ENCODE measurements around the gene ST3GAL6.

ST3GAL6 gene

DNA sequence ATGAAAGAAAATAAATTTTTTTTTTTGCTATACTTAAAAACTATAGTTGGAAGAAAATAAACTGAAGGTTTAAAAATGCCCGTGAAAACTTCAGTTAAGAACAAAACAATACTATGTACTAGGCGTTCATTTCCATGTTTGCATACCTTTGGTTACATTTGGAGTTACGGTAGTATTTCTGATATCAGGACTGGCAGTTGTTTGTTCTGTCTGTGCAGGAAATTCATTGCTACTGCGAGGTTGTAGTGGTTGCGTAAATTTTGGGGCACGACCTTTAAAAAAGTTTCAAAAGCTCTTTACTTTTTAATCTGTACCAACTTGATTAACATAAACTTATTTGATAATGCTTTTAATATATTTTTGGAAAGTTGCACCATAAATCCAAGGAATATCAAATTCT lies 47.9 kb downstream of the ST3GAL6 start:
- Histone ChIP-seq H3K9me3 (ENCODE audit: control insufficient read depth, low read length) (no peaks in the 10 kb centered on the region), H3K4me3 (ENCODE audit: low read depth, low read length) (no peak overlapping the region), H3K27ac (no peak overlapping the region), H3K79me2 (no peaks in the 10 kb centered on the region), H3K27me3 (ENCODE audit: control insufficient read depth, insufficient read depth, low read length) (no peaks in the 10 kb centered on the region), H3K4me1 (no peaks in the 10 kb centered on the region), H3K4me2 (ENCODE audit: low read length) (no peak overlapping the region), H3K9ac (no peak overlapping the region), H2AFZ (no peak overlapping the region), H3K36me3 (ENCODE audit: control insufficient read depth, insufficient read depth, low read length) (no peaks in the 10 kb centered on the region)
- TF ChIP-seq, protein P1, sequence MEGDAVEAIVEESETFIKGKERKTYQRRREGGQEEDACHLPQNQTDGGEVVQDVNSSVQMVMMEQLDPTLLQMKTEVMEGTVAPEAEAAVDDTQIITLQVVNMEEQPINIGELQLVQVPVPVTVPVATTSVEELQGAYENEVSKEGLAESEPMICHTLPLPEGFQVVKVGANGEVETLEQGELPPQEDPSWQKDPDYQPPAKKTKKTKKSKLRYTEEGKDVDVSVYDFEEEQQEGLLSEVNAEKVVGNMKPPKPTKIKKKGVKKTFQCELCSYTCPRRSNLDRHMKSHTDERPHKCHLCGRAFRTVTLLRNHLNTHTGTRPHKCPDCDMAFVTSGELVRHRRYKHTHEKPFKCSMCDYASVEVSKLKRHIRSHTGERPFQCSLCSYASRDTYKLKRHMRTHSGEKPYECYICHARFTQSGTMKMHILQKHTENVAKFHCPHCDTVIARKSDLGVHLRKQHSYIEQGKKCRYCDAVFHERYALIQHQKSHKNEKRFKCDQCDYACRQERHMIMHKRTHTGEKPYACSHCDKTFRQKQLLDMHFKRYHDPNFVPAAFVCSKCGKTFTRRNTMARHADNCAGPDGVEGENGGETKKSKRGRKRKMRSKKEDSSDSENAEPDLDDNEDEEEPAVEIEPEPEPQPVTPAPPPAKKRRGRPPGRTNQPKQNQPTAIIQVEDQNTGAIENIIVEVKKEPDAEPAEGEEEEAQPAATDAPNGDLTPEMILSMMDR (IDR thresholded peaks at IDR 0.05), result no peak

DNA sequence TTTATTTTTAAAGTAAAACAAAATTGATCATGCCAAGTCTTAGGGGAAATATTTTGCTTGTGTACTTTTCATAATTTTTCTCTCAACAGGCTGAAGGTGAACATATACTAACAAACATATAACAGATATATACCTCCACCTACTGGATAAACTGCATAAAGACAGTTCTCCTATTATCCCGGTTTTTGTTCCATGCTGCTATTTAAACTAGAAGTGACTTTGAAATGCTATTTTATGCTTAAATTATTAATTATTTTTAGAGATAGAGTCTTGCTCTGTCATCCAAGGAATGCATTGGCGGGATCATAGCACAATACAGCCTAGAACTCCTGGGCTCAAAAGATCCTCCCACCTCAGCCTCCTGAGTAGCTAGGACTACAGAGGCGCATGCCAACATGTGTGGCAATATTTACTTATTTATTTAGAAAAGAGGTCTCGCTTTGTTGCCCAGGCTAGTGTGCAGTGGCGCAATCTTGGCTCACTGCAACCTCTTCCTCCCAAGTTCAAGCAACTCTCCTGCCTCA lies 49.8 kb downstream of the ST3GAL6 start:
- Histone ChIP-seq H3K36me3 (ENCODE audit: control insufficient read depth, insufficient read depth, low read length) (no peaks in the 10 kb centered on the region), H3K4me1 (no peaks in the 10 kb centered on the region), H3K4me2 (ENCODE audit: low read length) (no peak overlapping the region), H3K9ac (no peak overlapping the region), H3K27ac (no peak overlapping the region), H3K79me2 (no peaks in the 10 kb centered on the region), H3K4me3 (ENCODE audit: low read depth, low read length) (no peak overlapping the region), H2AFZ (no peak overlapping the region), H3K9me3 (ENCODE audit: control insufficient read depth, low read length) (no peaks in the 10 kb centered on the region), H3K27me3 (ENCODE audit: control insufficient read depth, insufficient read depth, low read length) (no peaks in the 10 kb centered on the region)
- TF ChIP-seq, protein P1 (IDR thresholded peaks at IDR 0.05), result peak; percentile 52

DNA sequence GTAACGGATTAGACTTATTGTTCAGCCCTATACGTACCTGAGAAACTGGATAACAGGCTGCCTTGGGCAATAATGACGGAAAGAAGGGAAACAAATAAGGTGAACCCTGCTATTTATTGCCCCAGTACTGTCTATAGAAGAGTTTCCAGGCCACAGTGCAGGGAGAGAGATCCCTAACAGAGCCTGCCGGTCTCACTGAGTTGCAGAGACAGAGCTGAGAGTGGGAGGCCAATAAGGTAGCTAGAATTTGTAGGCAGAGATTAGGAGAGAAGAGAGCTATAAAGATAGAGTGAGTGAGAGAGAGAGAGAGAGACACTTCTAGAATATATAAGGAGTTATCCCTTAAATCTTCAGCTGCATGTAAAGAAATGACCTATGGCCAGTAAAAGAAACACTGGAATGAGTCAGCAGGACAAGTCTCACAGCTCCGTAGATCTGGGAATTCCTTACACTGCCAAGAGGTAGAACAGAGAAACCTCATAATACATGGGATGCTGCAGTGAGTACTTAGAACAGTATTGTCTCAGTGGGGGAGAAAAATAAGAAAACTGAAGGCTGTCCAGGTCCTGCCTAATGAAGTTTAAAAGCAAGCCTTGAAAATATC lies 51.8 kb downstream of the ST3GAL6 start:
- H3K4me1 ChIP-seq, result no peaks in the 10 kb centered on the region
- no peak overlapping the region for H3K27ac ChIP-seq
- H2AFZ ChIP-seq, result no peak overlapping the region
- no peaks in the 10 kb centered on the region for H3K36me3 ChIP-seq (ENCODE audit: control insufficient read depth, insufficient read depth, low read length)
- no peak overlapping the region for H3K4me3 ChIP-seq (ENCODE audit: low read depth, low read length)
- TF ChIP-seq, protein P1 (IDR thresholded peaks at IDR 0.05), result no peak
- no peaks in the 10 kb centered on the region for H3K27me3 ChIP-seq (ENCODE audit: control insufficient read depth, insufficient read depth, low read length)
- H3K9ac ChIP-seq, result no peak overlapping the region
- H3K9me3 ChIP-seq (ENCODE audit: control insufficient read depth, low read length), result no peaks in the 10 kb centered on the region
- H3K79me2 ChIP-seq, result no peaks in the 10 kb centered on the region
- H3K4me2 ChIP-seq (ENCODE audit: low read length), result no peak overlapping the region

DNA sequence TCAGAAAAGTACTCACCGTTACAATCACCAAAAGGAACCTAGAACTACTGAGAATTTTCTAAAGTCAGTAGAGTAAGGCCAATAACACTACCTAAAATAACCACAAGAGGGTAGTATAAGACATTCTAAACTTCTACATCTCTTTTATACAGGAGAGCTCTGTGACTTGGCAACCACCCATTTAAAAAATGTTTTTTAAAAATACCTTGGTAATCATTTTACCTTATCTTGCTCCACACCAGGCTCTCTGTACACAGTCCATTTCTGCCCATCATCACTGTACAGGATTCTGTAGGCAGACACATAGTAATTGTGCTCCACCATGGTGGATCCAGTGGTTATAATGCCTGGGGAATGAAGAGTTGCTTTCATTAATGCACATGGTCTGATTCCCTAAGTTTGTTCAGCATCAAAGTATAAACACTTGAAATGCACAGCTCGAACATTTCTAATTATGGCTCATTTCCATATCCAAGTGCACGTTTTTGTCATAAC lies 54.5 kb downstream of the ST3GAL6 start:
- no peaks in the 10 kb centered on the region for H3K36me3 ChIP-seq (ENCODE audit: control insufficient read depth, insufficient read depth, low read length)
- H3K9ac ChIP-seq, result no peak overlapping the region
- H3K4me2 ChIP-seq (ENCODE audit: low read length), result no peak overlapping the region
- H2AFZ ChIP-seq, result no peak overlapping the region
- H3K27ac ChIP-seq, result no peak overlapping the region
- TF ChIP-seq, protein P1 (IDR thresholded peaks at IDR 0.05), result peak; percentile 83
- H3K79me2 ChIP-seq, result no peaks in the 10 kb centered on the region
- H3K4me1 ChIP-seq, result no peaks in the 10 kb centered on the region
- H3K9me3 ChIP-seq (ENCODE audit: control insufficient read depth, low read length), result no peaks in the 10 kb centered on the region
- H3K27me3 ChIP-seq (ENCODE audit: control insufficient read depth, insufficient read depth, low read length), result no peaks in the 10 kb centered on the region
- no peak overlapping the region for H3K4me3 ChIP-seq (ENCODE audit: low read depth, low read length)

DNA sequence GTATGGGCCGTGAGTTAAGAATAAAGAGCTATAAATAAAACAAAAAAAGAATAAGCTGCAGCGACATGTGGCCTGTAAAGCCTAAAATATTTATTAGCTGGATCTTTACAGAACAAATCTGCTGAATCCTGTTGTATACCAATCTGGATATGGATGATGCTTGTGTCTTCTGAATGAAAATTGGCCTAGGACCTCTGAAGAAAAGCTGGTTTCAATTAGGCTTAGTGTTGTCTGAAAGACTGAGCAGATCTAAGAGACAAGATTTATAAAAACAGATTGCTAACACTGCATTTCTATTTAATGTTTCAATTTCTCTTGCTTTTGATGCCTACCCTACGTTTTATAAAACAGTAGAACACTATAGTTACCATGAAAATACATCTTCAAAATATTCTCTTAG lies 57.9 kb downstream of the ST3GAL6 start:
- TF ChIP-seq, protein P1 (IDR thresholded peaks at IDR 0.05), result no peak

More for the DNA sequence above, 57.9 kb downstream of the ST3GAL6 start:
- Histone ChIP-seq H3K36me3 (ENCODE audit: control insufficient read depth, insufficient read depth, low read length) (no peaks in the 10 kb centered on the region), H3K4me3 (ENCODE audit: low read depth, low read length) (no peak overlapping the region), H3K27ac (no peak overlapping the region), H2AFZ (no peak overlapping the region), H3K4me1 (no peaks in the 10 kb centered on the region), H3K4me2 (ENCODE audit: low read length) (no peak overlapping the region), H3K9ac (no peak overlapping the region), H3K27me3 (ENCODE audit: control insufficient read depth, insufficient read depth, low read length) (no peaks in the 10 kb centered on the region), H3K9me3 (ENCODE audit: control insufficient read depth, low read length) (no peaks in the 10 kb centered on the region), H3K79me2 (no peaks in the 10 kb centered on the region)
